PC-3 (cell line): Measurements from ENCODE around the gene ARHGAP26. TPM values are rescaled to one million over a fixed set of nuclear protein-coding genes. Genes with fewer than 3 reads are reported as not detected.

ENCODE experiments used
- ATAC-seq: fragments of 200-7000 bp; cut with Tn5 transposase; 2 replicates; pipeline ENCODE4 v1.9.1; 2020; ENCODE audit warnings: mild to moderate bottlenecking, moderate library complexity
- BruUV-seq: library from RNA; stranded (reverse); fragments of 400-500 nt; replicated peaks from 2 replicates; lab custom pipeline; 2021; lab: Mats Ljungman, UMichigan
- CTCF ChIA-PET: fragments of 300-600 bp; sonication (Branson Sonifier 250); formaldehyde crosslinking; loops from one replicate; lab custom pipeline; 2022; ENCODE audit warnings: antibody characterized with exemption; lab: Charles Lee
- POLR2A ChIA-PET: fragments of 300-600 bp; sonication (Branson Sonifier 250); formaldehyde crosslinking; loops from one replicate; lab custom pipeline; 2022; ENCODE audit warnings: antibody characterized with exemption; ENCODE audit not compliant: unreplicated experiment; lab: Charles Lee
- DNase-seq: peaks from one replicate; pipeline ENCODE4 v3.0.0-alpha.2; 2015
- H2AFZ ChIP-seq: fragments of 300-600 bp; sonication (generic); 2 replicates; pipeline ENCODE4 v1.6.0; 2016; ENCODE audit warnings: antibody characterized with exemption, low read length
- H3F3A ChIP-seq: fragments of 300-600 bp; sonication (generic); one replicate; pipeline ENCODE4 v1.6.0; 2017; ENCODE audit warnings: antibody characterized with exemption, low read length, control low read depth, mild to moderate bottlenecking; ENCODE audit not compliant: unreplicated experiment
- H3K27ac ChIP-seq: fragments of 300-600 bp; sonication (generic); 2 replicates; pipeline ENCODE4 v1.5.1; 2016; ENCODE audit warnings: mild to moderate bottlenecking, low read length
- H3K27me3 ChIP-seq: fragments of 300-600 bp; sonication (generic); 2 replicates; pipeline ENCODE4 v1.6.1; 2016; ENCODE audit warnings: low read length, mixed read lengths
- H3K36me3 ChIP-seq: fragments of 300-600 bp; sonication (generic); 2 replicates; pipeline ENCODE4 v1.6.1; 2016; ENCODE audit warnings: low read depth, mixed run types, low read length, mixed read lengths
- H3K4me1 ChIP-seq: fragments of 300-600 bp; sonication (generic); 2 replicates; pipeline ENCODE4 v1.5.1; 2016; ENCODE audit warnings: low read length; ENCODE audit not compliant: insufficient read depth
- H3K4me2 ChIP-seq: fragments of 300-600 bp; sonication (generic); 2 replicates; pipeline ENCODE4 v1.6.0; 2016; ENCODE audit warnings: low read length
- H3K4me3 ChIP-seq: fragments of 300-600 bp; sonication (generic); 2 replicates; pipeline ENCODE4 v1.5.1; 2016; ENCODE audit warnings: mild to moderate bottlenecking, low read length, mixed read lengths
- H3K79me2 ChIP-seq: fragments of 300-600 bp; sonication (generic); 2 replicates; pipeline ENCODE4 v1.6.1; 2017; ENCODE audit warnings: low read length, mixed read lengths
- H3K9ac ChIP-seq: fragments of 300-600 bp; sonication (generic); 2 replicates; pipeline ENCODE4 v1.6.0; 2016; ENCODE audit warnings: mild to moderate bottlenecking, low read length
- H3K9me2 ChIP-seq: fragments of 300-600 bp; sonication (generic); replicated peaks from 2 replicates; pipeline ENCODE4 v1.6.1; 2016; ENCODE audit warnings: mixed run types, low read length, mixed read lengths
- H3K9me3 ChIP-seq: fragments of 300-600 bp; sonication (generic); 2 replicates; pipeline ENCODE4 v1.6.1; 2016; ENCODE audit warnings: low read length, mixed read lengths
- H4K20me1 ChIP-seq: fragments of 300-600 bp; sonication (generic); 2 replicates; pipeline ENCODE4 v1.6.1; 2016; ENCODE audit warnings: low read length, mixed read lengths
- EZH2 ChIP-seq: fragments of 300-600 bp; sonication (generic); IDR thresholded peaks from one replicate; pipeline ENCODE4 v1.6.1; 2017; ENCODE audit warnings: antibody characterized with exemption, mild to moderate bottlenecking, low read length; ENCODE audit not compliant: unreplicated experiment
- EZH2phosphoT487 ChIP-seq: fragments of 300-600 bp; sonication (generic); IDR thresholded peaks from 2 replicates; pipeline ENCODE4 v1.6.1; 2018; ENCODE audit warnings: mild to moderate bottlenecking, antibody characterized with exemption, low read length, borderline replicate concordance
- intact Hi-C: fragments of 100-400 bp; cut with micrococcal nuclease; formaldehyde crosslinking; loops from 2 replicates; pipeline ENCODE4 v1.9.0; 2023
- total RNA-seq: library from RNA; depleted of rRNA; stranded (reverse); fragments of >200 nt; gene quantifications from 2 replicates; pipeline ENCODE4 v1.2.3, GENCODE V29; 2014
- TF ChIP-seq, protein P1 (sequence below): fragments of 300-600 bp; sonication (generic); conservative IDR thresholded peaks from 2 replicates; pipeline ENCODE4 v1.5.1; 2017; ENCODE audit warnings: antibody characterized with exemption, low read depth, mild to moderate bottlenecking, low read length

The ARHGAP26 gene
- total RNA-seq, 1 experiment from 2014 or later = 11.7 TPM

GRCh38 chr5:142827934-142828576, 57.9 kb downstream of the ARHGAP26 start:
- peak overlapping the region; percentile 95 for H3K27ac ChIP-seq
- no peaks in the 10 kb centered on the region for H3K27me3 ChIP-seq
- ATAC-seq (peak; percentile 14; the same call in 1 of the 2 replicates), DNase-seq (peak; percentile 48)
- H3F3A ChIP-seq = peaks cover 7% of the 10 kb centered on the region
- no TSS peak for BruUV-seq
- TF ChIP-seq, protein P1, sequence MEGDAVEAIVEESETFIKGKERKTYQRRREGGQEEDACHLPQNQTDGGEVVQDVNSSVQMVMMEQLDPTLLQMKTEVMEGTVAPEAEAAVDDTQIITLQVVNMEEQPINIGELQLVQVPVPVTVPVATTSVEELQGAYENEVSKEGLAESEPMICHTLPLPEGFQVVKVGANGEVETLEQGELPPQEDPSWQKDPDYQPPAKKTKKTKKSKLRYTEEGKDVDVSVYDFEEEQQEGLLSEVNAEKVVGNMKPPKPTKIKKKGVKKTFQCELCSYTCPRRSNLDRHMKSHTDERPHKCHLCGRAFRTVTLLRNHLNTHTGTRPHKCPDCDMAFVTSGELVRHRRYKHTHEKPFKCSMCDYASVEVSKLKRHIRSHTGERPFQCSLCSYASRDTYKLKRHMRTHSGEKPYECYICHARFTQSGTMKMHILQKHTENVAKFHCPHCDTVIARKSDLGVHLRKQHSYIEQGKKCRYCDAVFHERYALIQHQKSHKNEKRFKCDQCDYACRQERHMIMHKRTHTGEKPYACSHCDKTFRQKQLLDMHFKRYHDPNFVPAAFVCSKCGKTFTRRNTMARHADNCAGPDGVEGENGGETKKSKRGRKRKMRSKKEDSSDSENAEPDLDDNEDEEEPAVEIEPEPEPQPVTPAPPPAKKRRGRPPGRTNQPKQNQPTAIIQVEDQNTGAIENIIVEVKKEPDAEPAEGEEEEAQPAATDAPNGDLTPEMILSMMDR = no peak
- TF ChIP-seq EZH2phosphoT487 (no peak), EZH2 (no peak)
- H3K9me3 ChIP-seq = no peaks in the 10 kb centered on the region
- intact Hi-C loops = no loop called here
- H4K20me1 ChIP-seq = no peaks in the 10 kb centered on the region
- no peaks in the 10 kb centered on the region for H3K9me2 ChIP-seq
- H3K79me2 ChIP-seq = peaks cover 66% of the 10 kb centered on the region
- H3K36me3 ChIP-seq = no peaks in the 10 kb centered on the region
- peak overlapping the region; percentile 63; the same call in 1 of the 2 replicates for H3K9ac ChIP-seq
- peak overlapping the region; percentile 76 for H3K4me2 ChIP-seq
- H2AFZ ChIP-seq = no peak overlapping the region
- H3K4me3 ChIP-seq = peak overlapping the region; percentile 38
- ChIA-PET CTCF (no interaction called here), POLR2A (no interaction called here)
- peaks cover 83% of the 10 kb centered on the region for H3K4me1 ChIP-seq

DNA sequence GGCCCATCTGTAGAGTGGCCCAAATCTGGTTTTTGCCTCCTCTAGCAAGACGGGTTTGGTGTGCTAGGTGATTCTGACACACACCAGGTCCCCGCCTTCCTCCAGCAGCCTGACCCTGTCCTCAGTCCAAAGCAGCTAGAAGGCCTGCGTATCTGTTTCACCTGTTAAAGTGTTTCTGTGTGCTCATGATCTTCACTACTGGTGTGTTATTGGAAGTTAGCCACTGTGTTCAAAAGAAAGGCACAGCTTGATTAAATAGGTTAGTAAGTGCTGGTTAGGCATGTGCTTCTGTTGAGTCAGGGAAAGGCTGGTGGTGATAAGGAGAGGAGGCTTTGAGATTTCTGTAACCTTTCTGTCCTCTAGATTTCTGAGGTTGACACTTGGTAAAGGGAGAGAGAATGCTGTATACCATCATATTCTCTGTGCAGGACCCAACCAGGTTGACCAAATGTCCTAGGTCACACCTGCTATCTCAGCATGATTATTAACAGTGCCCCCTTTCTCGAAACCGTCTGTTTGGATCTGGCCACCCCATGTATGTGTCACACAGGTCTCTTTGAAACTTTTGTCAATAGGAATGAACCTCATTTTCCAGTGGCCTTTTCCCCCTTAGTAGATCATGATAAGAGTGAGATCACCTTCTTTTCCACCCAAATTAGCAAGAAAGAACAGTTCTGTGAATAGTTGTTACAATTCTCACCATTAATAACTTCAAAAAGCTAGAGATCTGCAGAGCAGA, 58.8 kb downstream of the ARHGAP26 start:
- intact Hi-C loops = no loop called here
- TF ChIP-seq EZH2 = no peak
- TF ChIP-seq, protein P1 = no peak
- no peak for TF ChIP-seq EZH2phosphoT487
- no TSS peak for BruUV-seq

GRCh38 chr5:142829801-142830220, 59.6 kb downstream of the ARHGAP26 start:
- DNase-seq (peak; percentile 37), ATAC-seq (no peak)
- Histone ChIP-seq H3K4me2 (peak overlapping the region; percentile 26), H3K36me3 (no peaks in the 10 kb centered on the region), H3K27me3 (no peaks in the 10 kb centered on the region), H3K9me3 (no peaks in the 10 kb centered on the region), H3K4me3 (no peak overlapping the region), H3K79me2 (peaks cover 48% of the 10 kb centered on the region), H3K9me2 (no peaks in the 10 kb centered on the region), H2AFZ (no peak overlapping the region), H3K27ac (peak overlapping the region; percentile 44), H4K20me1 (no peaks in the 10 kb centered on the region), H3F3A (peaks cover 7% of the 10 kb centered on the region), H3K4me1 (peaks cover 69% of the 10 kb centered on the region), H3K9ac (no peak overlapping the region)
- ChIA-PET POLR2A (no interaction called here), CTCF (no interaction called here)
- intact Hi-C loops = no loop called here
- no TSS peak for BruUV-seq
- no peak for TF ChIP-seq EZH2
- TF ChIP-seq, protein P1 = no peak
- TF ChIP-seq EZH2phosphoT487 = no peak

More for the DNA sequence above, 58.8 kb downstream of the ARHGAP26 start:
- Histone ChIP-seq H3K36me3 (no peaks in the 10 kb centered on the region), H3K9ac (no peak overlapping the region; the same call in 1 of the 2 replicates), H3K9me2 (no peaks in the 10 kb centered on the region), H3K4me2 (peak overlapping the region; percentile 76), H2AFZ (no peak overlapping the region), H3K27ac (peak overlapping the region; percentile 95), H3K79me2 (peaks cover 57% of the 10 kb centered on the region), H4K20me1 (no peaks in the 10 kb centered on the region), H3K4me1 (peaks cover 77% of the 10 kb centered on the region), H3K9me3 (no peaks in the 10 kb centered on the region), H3K4me3 (peak overlapping the region; percentile 13; the same call in 1 of the 2 replicates), H3F3A (peaks cover 7% of the 10 kb centered on the region), H3K27me3 (no peaks in the 10 kb centered on the region)
- CTCF ChIA-PET = no interaction called here
- DNase-seq (no peak), ATAC-seq (no peak)
- POLR2A ChIA-PET = no interaction called here
